ENCODE results near the gene CLP1.

CLP1 gene

GRCh38 chr11:57632116-57632515 is 25.4 kb upstream of the CLP1 start:
- peaks cover 6% of the 10 kb centered on the region for H3K27me3 ChIP-seq (ENCODE audit: control insufficient read depth, insufficient read depth, low read length)
- H3K9ac ChIP-seq (ENCODE audit: low read length), result no peak overlapping the region
- no peak overlapping the region for H3K4me3 ChIP-seq (ENCODE audit: low read length)
- no peaks in the 10 kb centered on the region for H3K9me3 ChIP-seq (ENCODE audit: control insufficient read depth, low read length)
- no peaks in the 10 kb centered on the region for H3K4me1 ChIP-seq (ENCODE audit: control insufficient read depth, insufficient read depth, low read length)
- H3K36me3 ChIP-seq (ENCODE audit: control insufficient read depth, insufficient read depth, low read length), result no peaks in the 10 kb centered on the region

DNA sequence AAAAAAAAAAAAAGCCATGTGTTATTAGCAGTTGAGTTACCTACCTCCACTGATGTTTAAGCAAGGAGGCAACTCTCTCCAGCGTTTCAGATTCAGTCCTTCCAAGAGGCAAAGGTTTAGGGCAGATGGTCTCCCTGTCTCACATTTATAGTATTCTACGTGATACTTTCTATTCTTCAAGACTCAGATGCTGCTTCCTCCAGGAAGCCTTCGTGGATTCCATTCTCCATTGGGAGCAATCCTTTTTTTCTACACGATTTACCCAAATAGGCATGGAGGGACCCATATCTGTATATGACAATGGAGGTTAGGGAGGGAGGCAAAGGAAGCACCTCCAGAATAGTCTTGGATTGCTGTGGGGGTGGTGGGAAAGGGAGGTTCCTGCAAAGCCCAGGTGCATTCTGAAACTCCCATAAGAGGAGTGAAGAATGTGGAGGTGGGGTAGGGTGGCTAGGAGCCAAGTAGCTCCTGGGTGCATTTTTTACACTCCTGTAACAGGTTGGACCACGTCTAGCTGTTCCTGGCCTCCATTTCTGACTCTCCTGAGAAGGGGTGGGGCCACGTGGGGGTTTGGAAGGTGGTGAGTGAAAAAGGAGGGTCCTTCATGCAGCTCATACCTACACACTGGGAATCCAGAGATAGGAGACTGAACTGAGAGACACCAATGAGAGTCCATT is 24.0 kb upstream of the CLP1 start:
- Histone ChIP-seq H3K27me3 (ENCODE audit: control insufficient read depth, insufficient read depth, low read length) (peaks cover 18% of the 10 kb centered on the region), H3K4me1 (ENCODE audit: control insufficient read depth, insufficient read depth, low read length) (peaks cover 10% of the 10 kb centered on the region), H3K9me3 (ENCODE audit: control insufficient read depth, low read length) (no peaks in the 10 kb centered on the region), H3K9ac (ENCODE audit: low read length) (no peak overlapping the region), H3K4me3 (ENCODE audit: low read length) (no peak overlapping the region), H3K36me3 (ENCODE audit: control insufficient read depth, insufficient read depth, low read length) (no peaks in the 10 kb centered on the region)

GRCh38 chr11:57634311-57634710 is 23.3 kb upstream of the CLP1 start:
- Histone ChIP-seq H3K9ac (ENCODE audit: low read length) (no peak overlapping the region), H3K36me3 (ENCODE audit: control insufficient read depth, insufficient read depth, low read length) (no peaks in the 10 kb centered on the region), H3K4me3 (ENCODE audit: low read length) (no peak overlapping the region), H3K4me1 (ENCODE audit: control insufficient read depth, insufficient read depth, low read length) (peaks cover 13% of the 10 kb centered on the region), H3K9me3 (ENCODE audit: control insufficient read depth, low read length) (no peaks in the 10 kb centered on the region), H3K27me3 (ENCODE audit: control insufficient read depth, insufficient read depth, low read length) (peaks cover 18% of the 10 kb centered on the region)

GRCh38 chr11:57635246-57635645 is 22.3 kb upstream of the CLP1 start:
- Histone ChIP-seq H3K9me3 (ENCODE audit: control insufficient read depth, low read length) (no peaks in the 10 kb centered on the region), H3K27me3 (ENCODE audit: control insufficient read depth, insufficient read depth, low read length) (peaks cover 21% of the 10 kb centered on the region), H3K36me3 (ENCODE audit: control insufficient read depth, insufficient read depth, low read length) (no peaks in the 10 kb centered on the region), H3K9ac (ENCODE audit: low read length) (no peak overlapping the region), H3K4me3 (ENCODE audit: low read length) (no peak overlapping the region), H3K4me1 (ENCODE audit: control insufficient read depth, insufficient read depth, low read length) (peaks cover 13% of the 10 kb centered on the region)

DNA sequence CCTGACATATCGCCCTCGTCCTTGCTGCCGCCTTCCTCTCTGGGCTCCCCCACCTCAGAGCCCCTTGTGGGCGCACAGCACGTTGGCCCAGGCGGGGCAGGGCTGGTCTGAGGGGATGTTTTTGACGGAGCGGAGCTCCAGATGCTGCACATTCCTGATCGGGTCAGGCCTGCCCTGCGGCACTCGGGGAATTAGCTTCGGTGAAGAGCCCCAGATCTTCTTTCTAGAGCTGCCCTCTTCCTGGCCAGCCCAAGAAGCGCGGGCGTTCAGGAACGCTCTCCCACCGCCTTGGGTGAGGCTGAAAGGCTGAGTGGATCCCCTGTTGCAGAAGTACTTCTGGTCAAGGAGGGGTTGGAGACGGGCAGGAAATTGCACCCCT is 19.9 kb upstream of the CLP1 start:
- H3K36me3 ChIP-seq (ENCODE audit: control insufficient read depth, insufficient read depth, low read length), result no peaks in the 10 kb centered on the region
- peaks cover 13% of the 10 kb centered on the region for H3K4me1 ChIP-seq (ENCODE audit: control insufficient read depth, insufficient read depth, low read length)
- H3K9ac ChIP-seq (ENCODE audit: low read length), result peak overlapping the region; percentile 73
- no peaks in the 10 kb centered on the region for H3K9me3 ChIP-seq (ENCODE audit: control insufficient read depth, low read length)
- H3K4me3 ChIP-seq (ENCODE audit: low read length), result no peak overlapping the region
- H3K27me3 ChIP-seq (ENCODE audit: control insufficient read depth, insufficient read depth, low read length), result peaks cover 21% of the 10 kb centered on the region

DNA sequence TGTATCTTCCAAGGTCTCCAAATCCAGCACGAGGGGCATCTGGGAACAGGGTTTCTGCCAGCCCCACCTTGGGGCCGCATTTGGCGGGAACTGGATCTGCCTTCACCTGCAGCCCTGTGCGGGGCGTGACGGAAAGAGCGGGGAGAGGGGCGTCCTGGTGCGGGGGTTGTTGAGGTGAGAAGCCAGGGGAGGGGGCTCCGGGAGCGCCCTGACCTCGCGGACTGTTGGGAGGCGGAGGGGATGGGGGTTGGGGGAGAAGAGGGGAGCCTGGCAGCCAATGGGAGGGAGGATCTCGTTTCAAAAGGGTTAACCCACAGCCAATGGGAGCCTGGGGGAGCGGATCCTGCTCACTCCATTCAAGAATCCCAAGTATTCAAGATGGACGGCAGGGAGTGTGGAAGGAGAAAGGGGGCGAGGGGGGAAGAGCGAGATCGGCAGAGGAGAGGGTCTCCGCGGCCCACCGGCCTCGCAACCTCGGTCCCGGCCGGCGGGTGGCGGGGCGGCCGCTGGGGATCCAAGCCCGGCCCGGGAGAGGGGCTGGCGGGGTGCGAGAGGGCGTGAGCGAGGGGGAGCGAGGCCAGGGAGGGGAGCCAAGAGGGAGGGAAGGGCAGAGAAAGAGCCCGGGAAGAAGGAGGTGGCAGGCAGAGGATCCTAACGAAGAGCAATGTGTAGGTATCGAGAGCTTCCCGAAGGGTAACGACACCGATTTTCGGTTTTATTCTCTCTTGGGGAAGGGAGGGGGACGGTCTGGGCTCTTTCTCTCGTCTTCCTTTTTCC is 19.4 kb upstream of the CLP1 start:
- Histone ChIP-seq H3K4me1 (ENCODE audit: control insufficient read depth, insufficient read depth, low read length) (peaks cover 13% of the 10 kb centered on the region), H3K4me3 (ENCODE audit: low read length) (peak overlapping the region; percentile 50), H3K9ac (ENCODE audit: low read length) (peak overlapping the region; percentile 73), H3K36me3 (ENCODE audit: control insufficient read depth, insufficient read depth, low read length) (no peaks in the 10 kb centered on the region), H3K27me3 (ENCODE audit: control insufficient read depth, insufficient read depth, low read length) (peaks cover 21% of the 10 kb centered on the region), H3K9me3 (ENCODE audit: control insufficient read depth, low read length) (no peaks in the 10 kb centered on the region)

GRCh38 chr11:57638811-57639320 is 18.7 kb upstream of the CLP1 start:
- peak overlapping the region; percentile 73 for H3K9ac ChIP-seq (ENCODE audit: low read length)

DNA sequence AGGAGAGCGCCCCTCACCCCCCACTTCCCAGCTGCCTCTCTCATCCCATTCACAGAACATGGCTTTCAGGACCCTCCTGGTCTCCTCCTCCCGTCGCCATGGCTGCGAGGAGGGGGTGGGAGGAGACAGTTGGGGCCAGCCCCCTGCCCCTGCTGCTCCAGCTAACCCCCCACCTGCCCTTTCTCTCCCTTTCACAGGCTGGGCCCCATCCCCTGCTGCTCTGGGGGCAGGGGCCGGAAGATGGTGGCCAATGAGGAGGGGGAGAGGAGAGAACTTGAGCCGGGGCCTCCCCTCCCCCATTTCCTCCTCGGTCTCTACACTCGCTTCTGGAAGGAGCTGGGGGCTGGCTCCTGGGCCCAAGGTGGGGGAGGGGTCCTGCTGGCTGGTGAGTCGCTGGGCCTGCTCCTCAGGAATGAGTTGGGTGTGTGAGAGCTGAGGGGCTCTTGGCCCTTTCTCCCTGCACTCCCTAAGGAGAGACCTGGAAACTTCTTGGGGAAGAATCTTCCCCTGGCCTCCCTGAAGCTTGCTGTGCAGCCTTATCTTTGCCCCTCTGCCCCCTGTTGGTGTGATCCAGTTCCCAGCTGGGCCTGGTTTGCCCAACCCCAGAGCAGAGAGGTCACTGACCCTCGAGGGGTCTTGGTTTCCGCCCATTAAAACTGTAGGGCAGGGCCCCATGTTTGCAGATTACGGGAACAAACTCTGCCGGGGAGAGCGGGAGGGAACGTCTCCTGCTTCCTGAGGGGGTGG is 18.1 kb upstream of the CLP1 start:
- Histone ChIP-seq H3K4me1 (ENCODE audit: control insufficient read depth, insufficient read depth, low read length) (peaks cover 13% of the 10 kb centered on the region), H3K36me3 (ENCODE audit: control insufficient read depth, insufficient read depth, low read length) (no peaks in the 10 kb centered on the region), H3K9me3 (ENCODE audit: control insufficient read depth, low read length) (no peaks in the 10 kb centered on the region), H3K4me3 (ENCODE audit: low read length) (no peak overlapping the region), H3K27me3 (ENCODE audit: control insufficient read depth, insufficient read depth, low read length) (peaks cover 21% of the 10 kb centered on the region), H3K9ac (ENCODE audit: low read length) (no peak overlapping the region)

More at GRCh38 chr11:57638811-57639320, 18.7 kb upstream of the CLP1 start:
- H3K9me3 ChIP-seq (ENCODE audit: control insufficient read depth, low read length), result no peaks in the 10 kb centered on the region
- H3K4me3 ChIP-seq (ENCODE audit: low read length), result peak overlapping the region; percentile 50
- peaks cover 13% of the 10 kb centered on the region for H3K4me1 ChIP-seq (ENCODE audit: control insufficient read depth, insufficient read depth, low read length)
- no peaks in the 10 kb centered on the region for H3K36me3 ChIP-seq (ENCODE audit: control insufficient read depth, insufficient read depth, low read length)
- peaks cover 21% of the 10 kb centered on the region for H3K27me3 ChIP-seq (ENCODE audit: control insufficient read depth, insufficient read depth, low read length)

DNA sequence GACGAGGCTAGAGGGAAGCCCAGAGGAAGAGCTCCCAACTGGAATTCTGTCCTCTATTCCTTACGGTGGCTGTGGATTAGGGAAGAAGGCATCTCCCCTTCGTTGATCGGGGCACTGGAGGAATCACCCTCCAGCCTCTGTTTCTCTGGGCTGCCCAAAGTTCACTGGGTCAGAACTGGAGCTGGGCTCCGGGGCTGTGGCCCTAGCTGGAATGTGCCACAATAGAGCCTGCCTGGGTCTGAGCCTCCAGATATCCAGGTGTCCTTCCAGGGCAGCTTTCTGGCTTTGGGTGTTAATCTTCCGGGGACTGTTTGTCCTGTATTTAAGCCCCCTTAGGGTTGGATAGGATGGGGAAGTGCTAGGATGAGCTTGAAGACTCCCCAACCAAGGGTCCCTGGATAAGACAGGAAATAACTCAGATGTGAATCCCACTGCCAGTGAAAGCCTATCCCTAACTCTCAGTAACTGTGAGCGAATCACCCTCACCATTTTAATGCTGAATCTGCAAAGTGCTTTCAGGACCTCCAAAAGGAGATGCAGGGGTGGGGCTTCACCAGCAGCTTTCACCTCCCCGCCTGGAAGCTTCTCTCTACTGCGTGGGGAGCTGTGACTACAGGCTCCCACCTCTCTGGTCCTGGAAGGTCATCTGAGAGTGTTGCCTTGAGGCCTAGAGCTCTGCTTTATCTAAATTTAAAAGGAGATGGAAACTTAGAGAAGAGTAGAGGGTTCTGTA is 17.3 kb upstream of the CLP1 start:
- no peaks in the 10 kb centered on the region for H3K9me3 ChIP-seq (ENCODE audit: control insufficient read depth, low read length)
- no peak overlapping the region for H3K4me3 ChIP-seq (ENCODE audit: low read length)
- no peak overlapping the region for H3K9ac ChIP-seq (ENCODE audit: low read length)

GRCh38 chr11:57641011-57641807 is 16.4 kb upstream of the CLP1 start:
- Histone ChIP-seq H3K36me3 (ENCODE audit: control insufficient read depth, insufficient read depth, low read length) (no peaks in the 10 kb centered on the region), H3K4me3 (ENCODE audit: low read length) (no peak overlapping the region), H3K27me3 (ENCODE audit: control insufficient read depth, insufficient read depth, low read length) (peaks cover 28% of the 10 kb centered on the region), H3K9ac (ENCODE audit: low read length) (no peak overlapping the region), H3K9me3 (ENCODE audit: control insufficient read depth, low read length) (no peaks in the 10 kb centered on the region), H3K4me1 (ENCODE audit: control insufficient read depth, insufficient read depth, low read length) (peaks cover 28% of the 10 kb centered on the region)

More for the DNA sequence above, 17.3 kb upstream of the CLP1 start:
- H3K4me1 ChIP-seq (ENCODE audit: control insufficient read depth, insufficient read depth, low read length), result peaks cover 19% of the 10 kb centered on the region
- no peaks in the 10 kb centered on the region for H3K36me3 ChIP-seq (ENCODE audit: control insufficient read depth, insufficient read depth, low read length)
- peaks cover 18% of the 10 kb centered on the region for H3K27me3 ChIP-seq (ENCODE audit: control insufficient read depth, insufficient read depth, low read length)

DNA sequence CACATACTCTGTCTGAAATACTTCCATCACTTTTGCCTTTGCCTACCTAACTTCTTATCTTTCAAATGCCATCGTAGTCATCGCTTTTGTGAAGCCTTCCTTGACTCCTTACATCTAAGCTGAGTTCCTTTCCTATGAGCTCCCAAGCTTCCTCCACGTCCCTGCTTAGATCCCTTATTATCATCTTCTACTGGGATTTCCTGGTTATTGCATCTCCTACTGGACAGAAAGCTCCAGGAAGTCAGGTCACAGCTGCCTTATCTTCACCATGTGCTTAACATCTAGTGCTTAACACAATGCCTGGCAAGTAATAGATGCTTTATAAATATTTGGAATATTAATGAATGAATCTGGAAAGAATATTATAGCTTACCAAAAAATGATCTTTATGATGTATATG is 13.8 kb upstream of the CLP1 start:
- Histone ChIP-seq H3K36me3 (ENCODE audit: control insufficient read depth, insufficient read depth, low read length) (no peaks in the 10 kb centered on the region), H3K27me3 (ENCODE audit: control insufficient read depth, insufficient read depth, low read length) (peaks cover 42% of the 10 kb centered on the region), H3K9me3 (ENCODE audit: control insufficient read depth, low read length) (no peaks in the 10 kb centered on the region), H3K4me1 (ENCODE audit: control insufficient read depth, insufficient read depth, low read length) (peaks cover 35% of the 10 kb centered on the region), H3K4me3 (ENCODE audit: low read length) (no peak overlapping the region), H3K9ac (ENCODE audit: low read length) (no peak overlapping the region)

Data from mucosa of stomach (tissue), 1 donor.